ENCODE measurements around the gene VRK2. TPM values are rescaled to one million over a fixed set of nuclear protein-coding genes. Genes with fewer than 3 reads are reported as not detected.
"Not testable (repeated sequence)": the region's sequence is repeated elsewhere in the genome, so short reads cannot be mapped to it uniquely, and the experiment has no call there.

The VRK2 gene
- total RNA-seq, 1 experiment from 2014 or later = 58.7 TPM

DNA sequence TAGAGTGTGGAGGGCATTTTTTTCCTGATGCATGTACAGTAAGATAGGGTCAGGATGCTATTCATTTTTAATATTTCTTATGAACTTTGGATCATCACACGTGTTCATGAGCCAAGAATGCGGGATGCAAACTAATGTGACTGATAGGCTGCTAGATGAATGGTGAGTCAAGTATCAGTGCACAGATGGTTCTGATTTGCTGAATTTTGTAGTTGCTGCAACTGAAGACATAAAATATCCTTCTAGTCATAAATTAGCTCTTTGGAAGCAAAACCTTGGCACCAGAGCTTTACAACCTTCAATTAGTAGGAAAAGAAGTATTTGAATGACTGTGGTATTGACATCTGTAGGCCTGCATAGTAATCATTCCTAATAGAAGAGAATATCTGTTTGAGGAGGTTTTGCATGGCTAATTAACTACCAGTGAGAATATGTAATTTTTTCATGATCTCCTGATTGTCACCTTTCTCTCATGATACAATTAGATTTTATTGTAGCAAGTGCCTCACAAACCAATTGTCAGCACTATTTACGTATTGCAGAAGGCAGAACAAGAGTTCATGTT lies 94.0 kb downstream of the VRK2 start:
- no peaks in the 10 kb centered on the region for H3K27me3 ChIP-seq (ENCODE audit: low read length)
- no peaks in the 10 kb centered on the region for H4K20me1 ChIP-seq (ENCODE audit: insufficient read depth, low read depth, low read length)

DNA sequence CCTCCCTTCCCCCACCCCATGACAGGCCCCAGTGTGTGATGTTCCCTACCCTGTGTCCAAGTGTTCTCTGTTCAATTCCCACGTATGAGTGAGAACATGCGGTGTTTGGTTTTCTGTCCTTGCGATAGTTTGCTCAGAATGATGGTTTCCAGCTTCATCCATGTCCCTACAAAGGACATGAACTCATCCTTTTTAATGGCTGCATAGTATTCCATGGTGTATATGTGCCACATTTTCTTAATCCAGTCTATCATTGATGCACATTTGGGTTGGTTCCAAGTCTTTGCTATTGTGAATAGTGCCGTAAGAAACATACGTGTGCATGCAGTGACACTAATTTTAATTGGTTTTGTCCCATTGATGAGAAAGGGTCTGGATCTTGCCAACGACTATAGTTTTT lies 99.2 kb downstream of the VRK2 start:
- H3K9me3 ChIP-seq (ENCODE audit: low read length); H2AFZ ChIP-seq (ENCODE audit: low read length); H3K9ac ChIP-seq (ENCODE audit: low read length); H3K4me3 ChIP-seq (ENCODE audit: low read length); H4K20me1 ChIP-seq (ENCODE audit: insufficient read depth, low read depth, low read length); H3K4me1 ChIP-seq (ENCODE audit: low read length); DNase-seq; H3K79me2 ChIP-seq (ENCODE audit: low read length); H3K27ac ChIP-seq (ENCODE audit: low read length); H3K4me2 ChIP-seq (ENCODE audit: low read depth, low read length, poor library complexity, severe bottlenecking); H3K9me2 ChIP-seq (replicated peaks; ENCODE audit: insufficient read depth, low read length); H3K27me3 ChIP-seq (ENCODE audit: low read length): not testable (repeated sequence)
- H3K36me3 ChIP-seq (ENCODE audit: insufficient read depth, low read length) = peaks cover 14% of the 10 kb centered on the region; the same call in 1 of the 2 replicates

More for the DNA sequence above, 94.0 kb downstream of the VRK2 start:
- H3K36me3 ChIP-seq (ENCODE audit: insufficient read depth, low read length) = peaks cover 31% of the 10 kb centered on the region; the same call in 1 of the 2 replicates
- H3K9me2 ChIP-seq (replicated peaks; ENCODE audit: insufficient read depth, low read length) = no peaks in the 10 kb centered on the region
- no peaks in the 10 kb centered on the region for H3K79me2 ChIP-seq (ENCODE audit: low read length)
- no peak overlapping the region for H2AFZ ChIP-seq (ENCODE audit: low read length)
- H3K27ac ChIP-seq (ENCODE audit: low read length) = no peak overlapping the region
- no peak for DNase-seq
- no peak overlapping the region for H3K4me3 ChIP-seq (ENCODE audit: low read length)
- H3K9me3 ChIP-seq (ENCODE audit: low read length) = no peaks in the 10 kb centered on the region
- no peaks in the 10 kb centered on the region for H3K4me1 ChIP-seq (ENCODE audit: low read length)
- H3K4me2 ChIP-seq (ENCODE audit: low read depth, low read length, poor library complexity, severe bottlenecking) = no peak overlapping the region
- no peak overlapping the region for H3K9ac ChIP-seq (ENCODE audit: low read length)

DNA sequence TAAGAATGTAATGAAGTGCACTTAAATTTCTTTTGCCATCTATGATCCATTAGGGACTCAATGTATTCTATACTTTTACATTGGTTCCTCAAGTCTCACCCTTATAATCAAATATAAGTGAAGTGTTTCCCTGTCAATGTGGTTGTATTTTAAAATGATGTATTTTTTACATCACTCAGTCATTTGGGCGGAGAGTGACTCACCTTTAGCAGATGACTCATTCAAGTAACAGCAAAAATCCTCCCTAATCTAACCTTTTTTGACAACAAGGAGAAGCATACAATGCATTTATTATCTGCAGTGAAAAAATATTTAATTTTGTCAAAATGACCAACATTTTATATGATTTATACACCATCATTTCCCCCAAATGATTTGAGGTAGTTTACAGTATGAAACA lies 100.1 kb downstream of the VRK2 start:
- Histone ChIP-seq H3K9me2 (replicated peaks; ENCODE audit: insufficient read depth, low read length) (no peaks in the 10 kb centered on the region), H3K36me3 (ENCODE audit: insufficient read depth, low read length) (peaks cover 10% of the 10 kb centered on the region; the same call in 1 of the 2 replicates), H2AFZ (ENCODE audit: low read length) (no peak overlapping the region), H3K9ac (ENCODE audit: low read length) (no peak overlapping the region), H3K4me1 (ENCODE audit: low read length) (no peaks in the 10 kb centered on the region), H3K79me2 (ENCODE audit: low read length) (no peaks in the 10 kb centered on the region), H4K20me1 (ENCODE audit: insufficient read depth, low read depth, low read length) (no peaks in the 10 kb centered on the region), H3K4me3 (ENCODE audit: low read length) (no peak overlapping the region), H3K9me3 (ENCODE audit: low read length) (no peaks in the 10 kb centered on the region), H3K27me3 (ENCODE audit: low read length) (no peaks in the 10 kb centered on the region), H3K4me2 (ENCODE audit: low read depth, low read length, poor library complexity, severe bottlenecking) (no peak overlapping the region), H3K27ac (ENCODE audit: low read length) (no peak overlapping the region)
- DNase-seq = no peak

DNA sequence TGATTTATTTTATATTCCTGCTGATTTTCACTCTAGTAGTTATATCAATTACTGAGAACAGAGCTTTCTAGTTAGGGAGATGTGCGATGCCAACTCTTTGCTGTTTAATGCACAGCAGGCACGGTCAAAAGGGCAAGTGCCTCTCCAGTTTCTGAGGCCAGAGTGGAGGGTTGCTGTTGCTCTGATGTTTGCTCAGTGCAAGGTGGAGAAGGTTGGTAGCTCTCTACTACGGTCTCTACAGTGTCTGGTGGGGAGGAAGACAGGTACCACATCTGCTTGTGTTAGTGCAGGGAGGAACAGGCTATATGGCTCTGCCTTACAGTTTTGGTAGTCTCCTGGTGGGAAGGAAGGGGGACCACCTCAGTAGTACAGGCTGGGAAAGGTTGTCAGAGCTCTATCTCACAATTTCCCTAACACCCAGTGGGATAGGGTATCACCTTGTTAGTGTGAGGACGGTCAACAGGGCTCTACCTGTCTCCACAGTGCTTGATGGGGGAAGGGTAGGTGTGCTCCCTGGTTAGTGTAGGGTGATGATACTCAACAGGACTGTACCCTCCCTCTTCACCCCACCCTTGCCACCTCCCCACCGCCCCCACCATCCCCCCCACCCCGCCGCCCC lies 108.7 kb downstream of the VRK2 start:
- Histone ChIP-seq H3K9me2 (replicated peaks; ENCODE audit: insufficient read depth, low read length) (no peaks in the 10 kb centered on the region), H3K4me1 (ENCODE audit: low read length) (no peaks in the 10 kb centered on the region)

DNA sequence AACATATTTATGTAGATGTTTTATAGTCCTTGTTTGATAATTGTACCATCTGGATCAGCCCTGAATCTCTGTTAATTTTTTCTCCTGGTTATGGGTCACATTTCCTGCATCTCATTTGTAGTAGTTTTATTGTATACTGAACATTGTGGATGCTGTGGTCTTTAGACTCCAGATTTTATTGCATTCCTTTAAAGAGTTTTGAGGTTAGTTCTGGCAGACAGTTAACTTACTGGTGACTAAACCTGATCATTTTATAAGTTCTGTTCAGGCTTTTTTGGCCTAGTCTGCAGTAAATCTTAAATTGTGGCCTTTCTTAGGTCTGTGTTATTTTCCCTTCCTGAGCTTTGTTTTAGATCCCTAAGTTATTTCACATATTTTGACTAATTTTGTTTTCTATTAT lies 110.2 kb downstream of the VRK2 start:
- no peaks in the 10 kb centered on the region for H4K20me1 ChIP-seq (ENCODE audit: insufficient read depth, low read depth, low read length)
- no peaks in the 10 kb centered on the region for H3K4me1 ChIP-seq (ENCODE audit: low read length)
- H3K36me3 ChIP-seq (ENCODE audit: insufficient read depth, low read length) = peaks cover 59% of the 10 kb centered on the region
- H3K9me2 ChIP-seq (replicated peaks; ENCODE audit: insufficient read depth, low read length) = no peaks in the 10 kb centered on the region
- DNase-seq = no peak
- H3K9me3 ChIP-seq (ENCODE audit: low read length) = no peaks in the 10 kb centered on the region
- H3K27ac ChIP-seq (ENCODE audit: low read length) = no peak overlapping the region
- H3K4me2 ChIP-seq (ENCODE audit: low read depth, low read length, poor library complexity, severe bottlenecking) = no peak overlapping the region
- no peak overlapping the region for H3K4me3 ChIP-seq (ENCODE audit: low read length)
- no peak overlapping the region for H3K9ac ChIP-seq (ENCODE audit: low read length)
- peaks cover 44% of the 10 kb centered on the region for H3K79me2 ChIP-seq (ENCODE audit: low read length)
- H2AFZ ChIP-seq (ENCODE audit: low read length) = no peak overlapping the region
- H3K27me3 ChIP-seq (ENCODE audit: low read length) = no peaks in the 10 kb centered on the region

More for the DNA sequence above, 108.7 kb downstream of the VRK2 start:
- Histone ChIP-seq H3K27me3 (ENCODE audit: low read length) (no peaks in the 10 kb centered on the region), H3K27ac (ENCODE audit: low read length) (no peak overlapping the region), H4K20me1 (ENCODE audit: insufficient read depth, low read depth, low read length) (no peaks in the 10 kb centered on the region), H3K79me2 (ENCODE audit: low read length) (peaks cover 44% of the 10 kb centered on the region), H3K4me2 (ENCODE audit: low read depth, low read length, poor library complexity, severe bottlenecking) (no peak overlapping the region), H3K4me3 (ENCODE audit: low read length) (no peak overlapping the region), H3K9ac (ENCODE audit: low read length) (no peak overlapping the region), H2AFZ (ENCODE audit: low read length) (no peak overlapping the region), H3K36me3 (ENCODE audit: insufficient read depth, low read length) (peaks cover 45% of the 10 kb centered on the region), H3K9me3 (ENCODE audit: low read length) (no peaks in the 10 kb centered on the region)
- DNase-seq = no peak

DNA sequence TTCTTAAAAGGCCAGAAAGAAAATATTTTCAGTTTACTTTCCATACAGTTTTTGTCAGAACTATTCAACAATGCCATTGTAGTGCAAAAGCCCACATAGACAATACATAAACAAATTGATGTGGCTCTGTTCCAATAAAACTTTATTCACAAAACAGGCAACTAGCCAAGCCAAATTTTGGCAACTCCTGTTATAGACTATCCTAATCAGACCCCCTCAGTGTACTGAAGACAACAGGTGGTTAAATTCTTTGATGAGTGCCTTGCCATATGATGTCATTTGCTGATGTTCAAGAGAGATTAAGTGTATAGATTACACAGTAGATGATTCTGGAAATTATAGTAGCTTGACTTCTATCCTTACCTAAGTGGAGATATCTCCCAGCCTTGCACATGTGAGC lies 111.1 kb downstream of the VRK2 start:
- H3K9me3 ChIP-seq (ENCODE audit: low read length) = no peaks in the 10 kb centered on the region
- no peak for DNase-seq
- H3K27me3 ChIP-seq (ENCODE audit: low read length) = no peaks in the 10 kb centered on the region
- H3K4me3 ChIP-seq (ENCODE audit: low read length) = no peak overlapping the region
- no peak overlapping the region for H2AFZ ChIP-seq (ENCODE audit: low read length)
- H3K9ac ChIP-seq (ENCODE audit: low read length) = no peak overlapping the region
- no peak overlapping the region for H3K27ac ChIP-seq (ENCODE audit: low read length)
- no peak overlapping the region for H3K4me2 ChIP-seq (ENCODE audit: low read depth, low read length, poor library complexity, severe bottlenecking)
- peaks cover 69% of the 10 kb centered on the region for H3K36me3 ChIP-seq (ENCODE audit: insufficient read depth, low read length)
- no peaks in the 10 kb centered on the region for H3K9me2 ChIP-seq (replicated peaks; ENCODE audit: insufficient read depth, low read length)
- H3K4me1 ChIP-seq (ENCODE audit: low read length) = no peaks in the 10 kb centered on the region
- peaks cover 46% of the 10 kb centered on the region for H3K79me2 ChIP-seq (ENCODE audit: low read length)
- H4K20me1 ChIP-seq (ENCODE audit: insufficient read depth, low read depth, low read length) = no peaks in the 10 kb centered on the region

DNA sequence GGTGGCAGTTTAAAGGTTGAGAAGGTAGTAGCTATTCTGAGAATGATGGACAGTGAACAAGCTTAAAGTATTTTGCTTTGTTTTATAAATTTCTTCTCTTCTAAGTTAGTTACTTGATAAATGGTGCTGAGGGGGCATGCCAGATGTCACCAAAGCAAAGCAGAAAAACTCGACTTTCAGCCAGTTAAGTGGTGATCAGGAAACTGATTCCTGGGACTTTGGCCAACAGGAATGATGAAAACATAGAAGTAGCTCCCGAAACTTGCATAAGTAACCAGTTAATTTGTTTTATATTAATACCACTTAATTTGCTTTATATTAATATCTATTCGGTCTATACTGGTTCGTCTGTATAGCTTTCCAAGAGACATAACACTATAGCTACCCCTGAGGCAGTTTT lies 111.9 kb downstream of the VRK2 start:
- H4K20me1 ChIP-seq (ENCODE audit: insufficient read depth, low read depth, low read length) = no peaks in the 10 kb centered on the region
- no peaks in the 10 kb centered on the region for H3K4me1 ChIP-seq (ENCODE audit: low read length)
- H3K9me2 ChIP-seq (replicated peaks; ENCODE audit: insufficient read depth, low read length) = no peaks in the 10 kb centered on the region
- no peak overlapping the region for H3K9ac ChIP-seq (ENCODE audit: low read length)
- no peaks in the 10 kb centered on the region for H3K9me3 ChIP-seq (ENCODE audit: low read length)
- DNase-seq = no peak
- H3K4me3 ChIP-seq (ENCODE audit: low read length) = no peak overlapping the region
- H3K27ac ChIP-seq (ENCODE audit: low read length) = no peak overlapping the region
- peaks cover 71% of the 10 kb centered on the region for H3K36me3 ChIP-seq (ENCODE audit: insufficient read depth, low read length)
- no peak overlapping the region for H2AFZ ChIP-seq (ENCODE audit: low read length)
- no peaks in the 10 kb centered on the region for H3K27me3 ChIP-seq (ENCODE audit: low read length)
- no peak overlapping the region for H3K4me2 ChIP-seq (ENCODE audit: low read depth, low read length, poor library complexity, severe bottlenecking)
- H3K79me2 ChIP-seq (ENCODE audit: low read length) = peaks cover 47% of the 10 kb centered on the region

DNA sequence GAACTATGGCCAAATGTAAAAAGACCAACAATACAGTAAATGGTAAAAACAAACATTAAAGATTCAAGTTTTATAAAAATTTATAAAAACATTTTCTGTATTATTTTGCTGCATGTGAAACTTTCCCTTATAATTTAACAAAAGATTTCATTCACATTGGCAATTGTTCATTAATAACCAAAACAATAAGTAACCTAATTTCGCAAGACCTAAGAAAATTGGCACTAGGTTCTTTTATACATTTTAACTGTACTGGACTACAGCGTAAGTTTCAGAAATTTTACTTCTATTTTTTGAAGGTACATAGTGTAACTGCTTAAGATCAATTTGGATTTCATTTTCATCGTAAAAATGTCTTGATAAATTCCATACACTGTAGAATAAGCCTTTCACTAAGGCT lies 117.3 kb downstream of the VRK2 start:
- H3K27ac ChIP-seq (ENCODE audit: low read length) = no peak overlapping the region
- H3K79me2 ChIP-seq (ENCODE audit: low read length) = peaks cover 18% of the 10 kb centered on the region
- no peak overlapping the region for H3K4me2 ChIP-seq (ENCODE audit: low read depth, low read length, poor library complexity, severe bottlenecking)
- H3K9ac ChIP-seq (ENCODE audit: low read length) = no peak overlapping the region
- H3K4me3 ChIP-seq (ENCODE audit: low read length) = no peak overlapping the region
- H2AFZ ChIP-seq (ENCODE audit: low read length) = no peak overlapping the region
- H3K9me3 ChIP-seq (ENCODE audit: low read length) = no peaks in the 10 kb centered on the region
- H3K27me3 ChIP-seq (ENCODE audit: low read length) = no peaks in the 10 kb centered on the region
- no peak for DNase-seq
- no peaks in the 10 kb centered on the region for H3K9me2 ChIP-seq (replicated peaks; ENCODE audit: insufficient read depth, low read length)
- H4K20me1 ChIP-seq (ENCODE audit: insufficient read depth, low read depth, low read length) = no peaks in the 10 kb centered on the region
- 0 out of 2 replicates have a peak, but pooled peaks cover 3% of the 10 kb centered on the region for H3K4me1 ChIP-seq (ENCODE audit: low read length)
- peaks cover 53% of the 10 kb centered on the region for H3K36me3 ChIP-seq (ENCODE audit: insufficient read depth, low read length)
